Stimulated activated naive CD8-positive, alpha-beta T cell treated with anti-CD3 and anti-CD28 coated beads, Interleukin-15, Interleukin-2, amounts not matched to agents 100 U/mL and 50 U/mL, for 24 hours (primary cell): ENCODE results near the gene CHST12.
A peak's percentile ranks its signal among the peaks of the same experiment; 100 is the strongest.
"Not testable (repeated sequence)": the region's sequence is repeated elsewhere in the genome, so short reads cannot be mapped to it uniquely, and the experiment has no call there.

Source experiments
- ATAC-seq: fragments of 150-1000 bp; cut with Tn5 transposase; one replicate; pipeline ENCODE4 v1.10.0; 2021
- DNase-seq: peaks from one replicate; pipeline ENCODE4 v3.0.0; 2021

CHST12 gene

GRCh38 chr7:2378125-2378524, 25.3 kb upstream of the CHST12 start:
- ATAC-seq, DNase-seq: not testable (repeated sequence)

GRCh38 chr7:2379161-2379560, 24.2 kb upstream of the CHST12 start:
- DNase-seq (no peak), ATAC-seq (no peak)

GRCh38 chr7:2379821-2380450, 23.5 kb upstream of the CHST12 start:
- DNase-seq, result no peak
- ATAC-seq, result no peak

GRCh38 chr7:2380461-2380860, 22.9 kb upstream of the CHST12 start:
- no peak for DNase-seq
- ATAC-seq, result no peak

GRCh38 chr7:2381227-2381626, 22.2 kb upstream of the CHST12 start:
- DNase-seq (no peak), ATAC-seq (no peak)

GRCh38 chr7:2381881-2382509, 21.4 kb upstream of the CHST12 start:
- DNase-seq (no peak), ATAC-seq (no peak)

- no peak for DNase-seq
- no peak for ATAC-seq
Measured at GRCh38 chr7:2383543-2384274, 19.7 kb upstream of the CHST12 start.

GRCh38 chr7:2384354-2385243, 18.8 kb upstream of the CHST12 start:
- DNase-seq, result no peak
- no peak for ATAC-seq

GRCh38 chr7:2386122-2386521, 17.3 kb upstream of the CHST12 start:
- ATAC-seq, DNase-seq: not testable (repeated sequence)

- no peak for ATAC-seq
- no peak for DNase-seq
Measured at GRCh38 chr7:2386964-2387669, 16.3 kb upstream of the CHST12 start.

GRCh38 chr7:2387897-2388636, 15.3 kb upstream of the CHST12 start:
- ATAC-seq, result no peak

GRCh38 chr7:2388637-2388954, 14.8 kb upstream of the CHST12 start:
- ATAC-seq (no peak), DNase-seq (no peak)

More at GRCh38 chr7:2387897-2388636, 15.3 kb upstream of the CHST12 start:
- no peak for DNase-seq

GRCh38 chr7:2390020-2390816, 13.2 kb upstream of the CHST12 start:
- not testable (repeated sequence) for DNase-seq
- peak; percentile 17 for ATAC-seq

- ATAC-seq, result no peak
Measured at GRCh38 chr7:2393706-2394105, 9.7 kb upstream of the CHST12 start.

GRCh38 chr7:2394566-2395082, 8.8 kb upstream of the CHST12 start:
- ATAC-seq (no peak), DNase-seq (no peak)

More at GRCh38 chr7:2393706-2394105, 9.7 kb upstream of the CHST12 start:
- no peak for DNase-seq

- ATAC-seq (no peak), DNase-seq (no peak)
Measured at GRCh38 chr7:2398506-2398905, 4.9 kb upstream of the CHST12 start.

GRCh38 chr7:2399848-2400587, 3.4 kb upstream of the CHST12 start:
- ATAC-seq (no peak), DNase-seq (peak; percentile 30)

GRCh38 chr7:2402687-2403013, 761 bp upstream of the CHST12 start:
- DNase-seq (no peak), ATAC-seq (no peak)
